Fibroblast of villous mesenchyme (primary cell): ENCODE measurements around the gene LACC1. TPM values are rescaled to one million over a fixed set of nuclear protein-coding genes. Genes with fewer than 3 reads are reported as not detected.

ENCODE experiments used
- DNase-seq: peaks from one replicate; pipeline ENCODE4 v3.0.0-alpha.2; 2010; ENCODE audit warnings: low read depth
- H3K4me3 ChIP-seq: 2 replicates; pipeline ENCODE4 v1.5.1; 2011; ENCODE audit warnings: low read depth, mild to moderate bottlenecking, low read length
- total RNA-seq: library from RNA; depleted of rRNA; stranded (reverse); fragments of >200 nt; gene quantifications from 2 replicates; pipeline ENCODE4 v1.2.3, GENCODE V29; 2012
- TF ChIP-seq, protein P1 (sequence below): IDR thresholded peaks from 2 replicates; pipeline ENCODE4 v1.5.1; 2012; ENCODE audit warnings: low read depth, mild to moderate bottlenecking, low read length; ENCODE audit not compliant: insufficient read depth

LACC1 gene
- total RNA-seq, 1 donor: 9.1 TPM

- TF ChIP-seq, protein P1, sequence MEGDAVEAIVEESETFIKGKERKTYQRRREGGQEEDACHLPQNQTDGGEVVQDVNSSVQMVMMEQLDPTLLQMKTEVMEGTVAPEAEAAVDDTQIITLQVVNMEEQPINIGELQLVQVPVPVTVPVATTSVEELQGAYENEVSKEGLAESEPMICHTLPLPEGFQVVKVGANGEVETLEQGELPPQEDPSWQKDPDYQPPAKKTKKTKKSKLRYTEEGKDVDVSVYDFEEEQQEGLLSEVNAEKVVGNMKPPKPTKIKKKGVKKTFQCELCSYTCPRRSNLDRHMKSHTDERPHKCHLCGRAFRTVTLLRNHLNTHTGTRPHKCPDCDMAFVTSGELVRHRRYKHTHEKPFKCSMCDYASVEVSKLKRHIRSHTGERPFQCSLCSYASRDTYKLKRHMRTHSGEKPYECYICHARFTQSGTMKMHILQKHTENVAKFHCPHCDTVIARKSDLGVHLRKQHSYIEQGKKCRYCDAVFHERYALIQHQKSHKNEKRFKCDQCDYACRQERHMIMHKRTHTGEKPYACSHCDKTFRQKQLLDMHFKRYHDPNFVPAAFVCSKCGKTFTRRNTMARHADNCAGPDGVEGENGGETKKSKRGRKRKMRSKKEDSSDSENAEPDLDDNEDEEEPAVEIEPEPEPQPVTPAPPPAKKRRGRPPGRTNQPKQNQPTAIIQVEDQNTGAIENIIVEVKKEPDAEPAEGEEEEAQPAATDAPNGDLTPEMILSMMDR: no peak
- no peak overlapping the region for H3K4me3 ChIP-seq
- no peak for DNase-seq
These were observed 56.2 kb downstream of the LACC1 start for GRCh38 chr13:43935878-43936277.

DNA sequence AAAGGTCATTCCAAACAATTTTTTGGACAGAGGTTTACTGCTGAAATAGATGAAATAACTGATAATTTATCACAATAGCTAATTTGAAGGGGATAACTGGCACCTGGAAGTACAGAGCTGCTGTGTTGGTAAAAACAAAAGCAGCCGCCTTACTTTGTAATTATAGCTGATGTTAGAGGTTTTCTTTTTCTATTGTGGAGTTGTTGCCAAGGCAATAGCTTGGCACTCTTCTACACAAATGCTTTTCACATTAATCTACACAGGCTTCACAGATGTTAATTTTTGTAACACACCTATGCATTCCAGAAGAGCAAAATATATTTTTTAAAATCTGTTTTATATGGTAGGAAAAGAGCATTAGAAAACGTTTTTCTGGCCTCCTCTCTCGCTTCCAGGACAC lies 56.9 kb downstream of the LACC1 start:
- no peak for DNase-seq
- TF ChIP-seq, protein P1: no peak
- H3K4me3 ChIP-seq: no peak overlapping the region

DNA sequence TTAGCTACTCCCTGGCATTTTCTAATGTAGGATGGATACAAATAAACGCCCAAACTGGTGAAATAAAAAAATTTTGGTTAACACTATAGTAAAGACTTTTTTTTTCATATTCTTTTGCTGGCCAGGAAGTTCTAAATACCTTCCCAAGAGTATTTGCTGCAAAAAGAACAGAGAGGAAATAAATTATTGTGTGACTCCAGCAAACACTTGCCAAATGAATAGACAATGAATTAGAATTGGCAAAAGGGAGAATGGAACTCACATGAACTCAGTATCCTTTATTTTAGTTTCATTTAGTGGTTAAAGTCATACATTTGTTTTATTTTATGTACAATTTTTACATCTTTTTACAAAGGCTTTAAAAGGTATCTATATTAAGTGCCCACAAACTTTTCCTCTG lies 58.1 kb downstream of the LACC1 start:
- H3K4me3 ChIP-seq: no peak overlapping the region
- no peak for DNase-seq
- TF ChIP-seq, protein P1: no peak

DNA sequence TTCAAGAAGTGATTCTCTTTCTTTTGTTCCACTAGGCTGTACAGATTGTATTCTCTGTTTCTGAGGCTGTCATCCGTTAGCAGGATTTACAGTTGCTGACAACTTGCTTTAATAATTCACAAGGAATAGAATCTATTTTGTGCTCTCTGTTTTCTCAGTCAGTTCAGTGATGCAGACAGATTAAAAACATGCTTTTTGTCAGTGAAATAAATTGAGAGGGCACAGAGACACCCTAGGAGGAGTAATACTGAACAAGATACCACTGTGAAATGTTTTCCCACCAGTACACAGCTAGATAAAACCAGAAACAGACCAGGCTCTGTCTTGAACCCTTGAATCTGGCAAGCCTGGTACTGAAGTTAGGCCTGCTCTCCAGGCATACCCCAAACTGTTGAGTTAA lies 58.7 kb downstream of the LACC1 start:
- TF ChIP-seq, protein P1: no peak

GRCh38 chr13:43939086-43939485 lies 59.4 kb downstream of the LACC1 start:
- TF ChIP-seq, protein P1: no peak
- no peak for DNase-seq
- no peak overlapping the region for H3K4me3 ChIP-seq

More for the DNA sequence above, 58.7 kb downstream of the LACC1 start:
- H3K4me3 ChIP-seq: no peak overlapping the region
- no peak for DNase-seq

DNA sequence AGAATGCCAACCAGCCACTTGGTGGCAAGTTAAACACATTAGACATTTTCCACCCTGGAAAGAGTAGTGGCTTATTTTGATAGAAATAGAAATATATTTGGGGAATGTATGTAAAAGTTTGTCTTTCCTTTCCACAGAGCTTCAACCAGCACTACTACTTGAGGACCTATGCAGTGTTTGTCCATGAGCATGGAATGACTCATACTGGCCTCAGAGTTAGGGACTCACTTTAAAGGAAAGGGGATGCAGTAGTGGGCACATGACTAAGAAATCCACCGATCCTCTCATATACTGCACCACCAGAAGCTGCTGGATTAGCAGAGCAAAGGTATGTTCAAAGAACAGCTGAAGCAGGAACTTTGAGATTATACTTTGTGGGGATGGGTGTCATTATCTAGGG lies 62.6 kb downstream of the LACC1 start:
- TF ChIP-seq, protein P1: no peak
- H3K4me3 ChIP-seq: no peak overlapping the region
- DNase-seq: no peak

Other genes with a start within 250 kb of the LACC1 start
- 1.3 and 2.2 TPM in 2 replicates for gene ENOX1, start 92.9 kb upstream of the LACC1 start, total RNA-seq
- gene CCDC122, start 164 bp upstream of the LACC1 start, total RNA-seq: 4.2 and 16.0 TPM in 2 replicates